Tibial nerve (tissue), 4 donors: ENCODE data around the gene HPCA. TPM values are rescaled to one million over a fixed set of nuclear protein-coding genes. Genes with fewer than 3 reads are reported as not detected.

Experiments
- DNase-seq, 2 donors: peaks; one replicate each; pipeline ENCODE4 v3.0.0-alpha.2; 2019; ENCODE audit warnings: low spot score in 2 of 2
- H3K27ac ChIP-seq, 4 donors: fragments of 200-600 bp; sonication (generic) in 3 of 4; one replicate each; pipeline ENCODE4 v1.5.1; 2017 to 2019; ENCODE audit warnings: mild to moderate bottlenecking in 1 of 4
- H3K27me3 ChIP-seq, 2 donors: fragments of 200-600 bp; sonication (generic) in 1 of 2; one replicate each; pipeline versions ENCODE4 v1.5.1 to v1.6.0; 2017 to 2019
- H3K36me3 ChIP-seq, 3 donors: fragments of 200-600 bp; sonication (generic); one replicate each; pipeline ENCODE4 v1.5.1; 2018 to 2019
- H3K4me1 ChIP-seq, 4 donors: fragments of 200-600 bp; sonication (generic) in 3 of 4; one replicate each; pipeline ENCODE4 v1.5.1; 2017 to 2019
- H3K4me3 ChIP-seq, 4 donors: fragments of 200-600 bp; sonication (generic) in 3 of 4; one replicate each; pipeline ENCODE4 v1.5.1; 2017 to 2019; ENCODE audit warnings: mild to moderate bottlenecking in 1 of 4, moderate library complexity in 1 of 4
- H3K9me3 ChIP-seq, 4 donors: fragments of 200-600 bp; sonication (generic) in 3 of 4; one replicate each; pipeline ENCODE4 v1.5.1; 2017 to 2019
- EP300 ChIP-seq, 2 donors: sonication (generic); formaldehyde crosslinking; IDR thresholded peaks; one replicate each; pipeline ENCODE4 v1.6.1; 2017; ENCODE audit warnings: antibody characterized with exemption in 2 of 2, mild to moderate bottlenecking in 1 of 2
- POLR2A ChIP-seq, 2 donors: fragments of 450-650 bp; IDR thresholded peaks; one replicate each; pipeline ENCODE4 v1.6.1; 2017; ENCODE audit warnings: antibody characterized with exemption in 2 of 2, mild to moderate bottlenecking in 2 of 2, moderate library complexity in 2 of 2
- WGBS, 2 donors: methylation state at CpG; one replicate each; pipeline ENCODE4 v1.1.5; 2018; 5-methylcytosine and 5-hydroxymethylcytosine counted together
- total RNA-seq, 4 donors: library from RNA; depleted of rRNA; stranded (reverse); fragments of >200 nt; gene quantifications; one replicate each; pipeline ENCODE4 v1.1.0, GENCODE V29; 2016
- TF ChIP-seq, protein P1 (sequence below), 5 experiments: fragments of 200-600 bp in 3 of 5; fragments of 450-650 bp in 2 of 5; sonication (generic) in 3 of 5; IDR thresholded peaks; one replicate each; pipeline ENCODE4 v1.5.1; 2016 to 2019; ENCODE audit warnings: antibody characterized with exemption in 5 of 5, mild to moderate bottlenecking in 3 of 5, moderate library complexity in 2 of 5

HPCA gene
- total RNA-seq, 4 donors from 2014 or later = not detected

DNA sequence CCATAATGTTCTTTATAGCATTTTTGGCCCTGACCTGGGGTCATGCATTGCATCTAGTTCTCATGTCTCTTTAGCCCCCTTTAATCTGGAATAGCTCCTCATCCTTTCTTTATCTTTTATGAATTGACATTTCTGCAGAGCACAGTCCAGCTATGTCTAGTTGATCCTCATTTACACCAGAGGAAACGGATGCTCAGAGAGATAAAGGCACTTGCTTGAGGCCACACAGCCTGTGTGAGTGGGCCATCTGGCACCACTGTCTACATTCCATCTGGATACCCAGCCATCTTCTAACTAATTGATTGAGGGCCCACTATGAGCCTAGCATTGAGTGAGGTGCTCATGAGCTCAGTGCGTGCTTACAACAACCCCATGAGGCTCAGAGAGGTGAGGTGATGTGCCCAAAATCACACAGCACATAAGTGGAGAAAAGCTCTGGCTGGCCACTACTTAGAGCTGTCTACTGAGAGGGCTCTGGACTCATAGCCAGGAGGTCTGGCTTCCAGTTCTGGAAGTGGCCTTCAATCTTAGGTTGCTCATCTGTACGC is 3.5 kb downstream of the HPCA start:
- H3K36me3 ChIP-seq = no peaks in the 10 kb centered on the region
- H3K27me3 ChIP-seq = peaks cover 0 to 90% of the 10 kb centered on the region in 2 donors
- 86 to 87% methylated on average over 3 of the region's 3 CpGs for WGBS, 2 donors
- H3K4me3 ChIP-seq = no peak overlapping the region
- TF ChIP-seq POLR2A (IDR thresholded peaks at IDR 0.05) (no peak), EP300 (IDR thresholded peaks at IDR 0.05) (no peak)
- TF ChIP-seq, protein P1, sequence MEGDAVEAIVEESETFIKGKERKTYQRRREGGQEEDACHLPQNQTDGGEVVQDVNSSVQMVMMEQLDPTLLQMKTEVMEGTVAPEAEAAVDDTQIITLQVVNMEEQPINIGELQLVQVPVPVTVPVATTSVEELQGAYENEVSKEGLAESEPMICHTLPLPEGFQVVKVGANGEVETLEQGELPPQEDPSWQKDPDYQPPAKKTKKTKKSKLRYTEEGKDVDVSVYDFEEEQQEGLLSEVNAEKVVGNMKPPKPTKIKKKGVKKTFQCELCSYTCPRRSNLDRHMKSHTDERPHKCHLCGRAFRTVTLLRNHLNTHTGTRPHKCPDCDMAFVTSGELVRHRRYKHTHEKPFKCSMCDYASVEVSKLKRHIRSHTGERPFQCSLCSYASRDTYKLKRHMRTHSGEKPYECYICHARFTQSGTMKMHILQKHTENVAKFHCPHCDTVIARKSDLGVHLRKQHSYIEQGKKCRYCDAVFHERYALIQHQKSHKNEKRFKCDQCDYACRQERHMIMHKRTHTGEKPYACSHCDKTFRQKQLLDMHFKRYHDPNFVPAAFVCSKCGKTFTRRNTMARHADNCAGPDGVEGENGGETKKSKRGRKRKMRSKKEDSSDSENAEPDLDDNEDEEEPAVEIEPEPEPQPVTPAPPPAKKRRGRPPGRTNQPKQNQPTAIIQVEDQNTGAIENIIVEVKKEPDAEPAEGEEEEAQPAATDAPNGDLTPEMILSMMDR (IDR thresholded peaks at IDR 0.05) = no peak
- peaks cover 0 to 28% (median 3%) of the 10 kb centered on the region in 4 donors for H3K4me1 ChIP-seq
- DNase-seq = no peak
- no peak overlapping the region for H3K27ac ChIP-seq
- H3K9me3 ChIP-seq = no peaks in the 10 kb centered on the region

DNA sequence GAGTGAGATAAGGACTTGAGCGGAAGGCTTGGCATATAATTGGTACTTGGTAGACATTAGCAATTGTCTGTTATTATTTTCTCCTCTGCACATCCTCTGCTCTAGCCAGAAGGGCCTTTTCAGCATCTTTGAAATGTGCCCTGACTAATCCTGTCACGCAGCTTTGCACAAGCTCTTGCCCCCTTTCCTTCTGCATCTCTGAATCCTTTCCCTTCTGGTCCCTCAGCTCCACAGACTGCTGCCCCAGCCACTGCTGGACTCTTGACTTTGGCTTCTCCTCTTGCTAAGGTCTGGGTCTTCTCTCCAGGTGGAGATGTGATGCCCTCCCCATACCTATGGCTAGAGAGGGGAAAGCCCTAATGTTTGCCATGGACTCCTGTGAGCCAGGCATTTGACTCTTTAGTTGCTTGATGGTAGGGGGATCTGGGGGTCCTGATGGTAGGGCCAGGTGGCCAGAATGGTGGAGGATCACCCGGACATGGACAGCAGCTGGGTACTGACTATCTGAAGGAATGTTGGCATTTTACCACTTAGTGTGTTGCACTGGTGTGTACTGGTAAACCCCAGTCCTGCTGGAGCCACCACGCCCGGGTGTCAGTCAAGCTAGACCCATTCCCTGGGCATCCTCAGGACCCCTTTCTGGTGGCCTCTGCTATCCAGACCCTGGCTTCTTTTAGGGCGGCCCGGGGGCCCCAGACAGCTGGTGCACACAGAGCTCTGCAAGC is 4.4 kb downstream of the HPCA start:
- peaks cover 0 to 27% (median 3%) of the 10 kb centered on the region in 4 donors for H3K4me1 ChIP-seq
- H3K27ac ChIP-seq = no peak overlapping the region
- no peaks in the 10 kb centered on the region for H3K36me3 ChIP-seq
- no peak for DNase-seq
- no peak overlapping the region for H3K4me3 ChIP-seq
- TF ChIP-seq, protein P1 (IDR thresholded peaks at IDR 0.05) = no peak
- H3K9me3 ChIP-seq = no peaks in the 10 kb centered on the region
- H3K27me3 ChIP-seq = peaks cover 0 to 81% of the 10 kb centered on the region in 2 donors
- WGBS, 2 donors = 85 to 91% methylated on average over 7 of the region's 7 CpGs

DNA sequence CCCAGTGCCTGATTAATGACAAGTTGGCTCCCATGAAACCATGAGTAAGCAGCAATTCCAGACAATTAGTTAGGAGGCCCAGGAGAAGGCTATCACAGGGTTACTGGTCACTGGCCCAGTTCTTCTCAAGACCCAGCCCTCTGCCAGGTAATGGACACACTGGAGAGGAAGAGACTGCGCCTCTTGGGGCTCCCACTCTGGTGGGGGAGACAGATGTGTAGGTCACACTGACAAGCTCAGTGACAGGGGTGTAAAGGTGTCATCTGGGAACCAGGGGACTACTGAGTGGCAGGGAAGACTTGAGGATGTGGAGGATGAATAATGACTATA is 4.9 kb downstream of the HPCA start:
- Histone ChIP-seq H3K4me1 (peaks cover 0 to 22% (median 3%) of the 10 kb centered on the region in 4 donors), H3K4me3 (no peak overlapping the region), H3K27me3 (peaks cover 0 to 76% of the 10 kb centered on the region in 2 donors), H3K9me3 (no peaks in the 10 kb centered on the region), H3K36me3 (no peaks in the 10 kb centered on the region), H3K27ac (no peak overlapping the region)
- TF ChIP-seq, protein P1 (IDR thresholded peaks at IDR 0.05) = no peak
- TF ChIP-seq POLR2A (IDR thresholded peaks at IDR 0.05) = no peak
- no peak for TF ChIP-seq EP300 (IDR thresholded peaks at IDR 0.05)
- WGBS, 2 donors = 86 to 100% methylated on average over 1 of the region's 1 CpG
- no peak for DNase-seq

DNA sequence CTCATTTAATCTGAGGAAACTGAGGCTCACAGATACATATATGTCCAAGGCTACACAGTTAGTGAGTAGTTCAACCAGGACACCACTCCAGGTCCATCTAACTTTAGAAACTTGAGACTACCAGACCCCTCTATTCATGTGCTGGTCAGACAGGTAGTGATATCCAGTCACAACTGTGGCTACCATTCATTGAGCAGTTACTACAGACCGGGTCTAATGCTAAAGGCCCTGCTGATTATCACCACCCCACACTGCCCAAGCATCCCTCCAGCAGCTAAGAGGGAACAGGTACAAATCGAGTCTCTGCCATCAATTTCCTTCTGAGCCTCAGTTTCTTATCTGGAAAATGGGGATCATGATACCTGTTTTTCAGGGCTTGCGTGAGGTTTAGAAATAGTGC is 5.3 kb downstream of the HPCA start:
- Histone ChIP-seq H3K9me3 (no peaks in the 10 kb centered on the region), H3K27ac (no peak overlapping the region), H3K27me3 (peaks cover 0 to 72% of the 10 kb centered on the region in 2 donors), H3K36me3 (no peaks in the 10 kb centered on the region), H3K4me1 (peaks cover 0 to 17% (median 3%) of the 10 kb centered on the region in 4 donors), H3K4me3 (no peak overlapping the region)
- WGBS, 2 donors = 92 to 93% methylated on average over 3 of the region's 3 CpGs
- TF ChIP-seq POLR2A (IDR thresholded peaks at IDR 0.05) = no peak
- no peak for TF ChIP-seq EP300 (IDR thresholded peaks at IDR 0.05)
- TF ChIP-seq, protein P1 (IDR thresholded peaks at IDR 0.05) = no peak
- DNase-seq = no peak

- H3K4me1 ChIP-seq = peaks cover 0 to 15% (median 3%) of the 10 kb centered on the region in 4 donors
- peak overlapping the region in 1 of 4 donors; percentile 7 for H3K27ac ChIP-seq
- H3K4me3 ChIP-seq = peak overlapping the region; percentile 28 to 47 (median 39)
- WGBS, 2 donors = 15% methylated on average over 41 to 48 of the region's 49 CpGs
- DNase-seq = no peak
- peaks cover 0 to 63% of the 10 kb centered on the region in 2 donors for H3K27me3 ChIP-seq
- H3K36me3 ChIP-seq = no peaks in the 10 kb centered on the region
- H3K9me3 ChIP-seq = no peaks in the 10 kb centered on the region
- TF ChIP-seq, protein P1 (IDR thresholded peaks at IDR 0.05) = peak in 3 of 5 experiments; percentile 33 to 42 (median 39)
- TF ChIP-seq EP300 (IDR thresholded peaks at IDR 0.05) = no peak
Observed at GRCh38 chr1:32892368-32893197, 6.3 kb downstream of the HPCA start.
